GM10248 (cell line): ENCODE results near the gene FZD7.

Source experiments
- CTCF ChIA-PET: fragments of 300-600 bp; sonication (Branson Sonifier 250); formaldehyde crosslinking; extraction: SDS; loops from one replicate; lab custom pipeline; 2021; ENCODE audit warnings: antibody characterized with exemption; lab: Yijun Ruan, JAX
- POLR2A ChIA-PET: fragments of 350-650 bp; sonication (Branson Sonifier 250); formaldehyde crosslinking; extraction: SDS; loops from one replicate; lab custom pipeline; 2020; ENCODE audit warnings: antibody characterized with exemption; lab: Yijun Ruan, JAX
- DNase-seq: peaks from one replicate; pipeline ENCODE4 v3.0.0; 2012; ENCODE audit errors: extremely low spot score
- CTCF ChIP-seq: IDR thresholded peaks from 2 replicates; pipeline ENCODE4 v1.5.1; 2012; ENCODE audit warnings: mild to moderate bottlenecking, low read depth; ENCODE audit errors: extremely low read depth, missing control alignments, control extremely low read depth

FZD7 gene

GRCh38 chr2:202054679-202055078 is 21.0 kb downstream of the FZD7 start:
- CTCF ChIA-PET: interaction anchor here (1.1 kb wide), 1 partner anchor 12 kb away, joined by 4 read pairs; no protein-coding TSS in a partner anchor
- POLR2A ChIA-PET: no interaction called here
- no peak for TF ChIP-seq CTCF
- DNase-seq: no peak

- POLR2A ChIA-PET: no interaction called here
These were observed 23.0 kb downstream of the FZD7 start for GRCh38 chr2:202056611-202057010.

GRCh38 chr2:202060218-202060617 is 26.6 kb downstream of the FZD7 start:
- DNase-seq: no peak
- ChIA-PET POLR2A (no interaction called here), CTCF (no interaction called here)
- no peak for TF ChIP-seq CTCF

More at GRCh38 chr2:202056611-202057010, 23.0 kb downstream of the FZD7 start:
- DNase-seq: no peak
- CTCF ChIA-PET: interaction anchor here (1.3 kb wide), 1 partner anchor 8 kb away, joined by 4 read pairs; no protein-coding TSS in a partner anchor
- TF ChIP-seq CTCF: no peak

- TF ChIP-seq CTCF: no peak
- ChIA-PET CTCF (no interaction called here), POLR2A (no interaction called here)
- no peak for DNase-seq
These were observed 28.0 kb downstream of the FZD7 start for GRCh38 chr2:202061695-202062094.

GRCh38 chr2:202064171-202064880 is 30.7 kb downstream of the FZD7 start:
- no peak for DNase-seq
- POLR2A ChIA-PET: no interaction called here
- TF ChIP-seq CTCF: no peak
- CTCF ChIA-PET: interaction anchor here (1.2 to 1.9 kb wide), 5 partner anchors 8 to 115 kb away, joined by 3 to 5 read pairs (median 3); no protein-coding TSS in a partner anchor

- ChIA-PET POLR2A (no interaction called here), CTCF (interaction anchor here (1.2 to 1.9 kb wide), 4 partner anchors 8 to 114 kb away, joined by 3 to 5 read pairs (median 4); no protein-coding TSS in a partner anchor)
- TF ChIP-seq CTCF: no peak
- no peak for DNase-seq
These were observed 31.2 kb downstream of the FZD7 start for GRCh38 chr2:202064881-202065230.
